WTC11 (cell line): ENCODE data around the gene ARHGAP26.

Experiments used
- AFF4 ChIP-seq: sonication (generic); formaldehyde crosslinking; IDR thresholded peaks from 2 replicates; pipeline ENCODE4 v1.8.1; 2023; ENCODE audit warnings: mild to moderate bottlenecking, missing genetic modification reagents, borderline replicate concordance
- ATF2 ChIP-seq: sonication (generic); formaldehyde crosslinking; IDR thresholded peaks from 2 replicates; pipeline ENCODE4 v1.8.1; 2022; ENCODE audit warnings: low read depth, missing genetic modification reagents, borderline replicate concordance
- ATF6 ChIP-seq: sonication (generic); formaldehyde crosslinking; IDR thresholded peaks from 2 replicates; pipeline ENCODE4 v1.8.1; 2023; ENCODE audit warnings: mild to moderate bottlenecking, missing genetic modification reagents
- CTCF ChIP-seq: fragments of 200-600 bp; IDR thresholded peaks from 2 replicates; pipeline ENCODE4 v1.8.0; 2022; ENCODE audit warnings: antibody characterized with exemption
- E2F1 ChIP-seq: sonication (generic); formaldehyde crosslinking; IDR thresholded peaks from 2 replicates; pipeline ENCODE4 v1.8.0; 2022; ENCODE audit warnings: mild to moderate bottlenecking, missing genetic modification reagents
- E2F4 ChIP-seq: sonication (generic); formaldehyde crosslinking; IDR thresholded peaks from 2 replicates; pipeline ENCODE4 v1.8.1; 2022; ENCODE audit warnings: low read depth, mild to moderate bottlenecking, moderate library complexity, missing genetic modification reagents, borderline replicate concordance
- MAX ChIP-seq: sonication (generic); formaldehyde crosslinking; IDR thresholded peaks from 2 replicates; pipeline ENCODE4 v1.8.0; 2022; ENCODE audit warnings: mild to moderate bottlenecking, missing genetic modification reagents
- PRRX2 ChIP-seq: fragments of 250-450 bp; sonication (Bioruptor Pico); IDR thresholded peaks from 2 replicates; pipeline ENCODE4 v1.8.0; 2021; ENCODE audit warnings: mild to moderate bottlenecking
- USF2 ChIP-seq: sonication (generic); formaldehyde crosslinking; IDR thresholded peaks from 2 replicates; pipeline ENCODE4 v1.8.1; 2023; ENCODE audit warnings: mild to moderate bottlenecking, missing genetic modification reagents, moderate library complexity
- ZSCAN18 ChIP-seq: fragments of 250-450 bp; sonication (Bioruptor Pico); IDR thresholded peaks from 2 replicates; pipeline ENCODE4 v2.1.2; 2022; ENCODE audit warnings: mild to moderate bottlenecking, moderate library complexity

- TF ChIP-seq CTCF = no peak
- no peak for TF ChIP-seq USF2 (CRISPR knock-in tag)
- no peak for TF ChIP-seq MAX
- TF ChIP-seq ATF2 (CRISPR knock-in tag) = no peak
- no peak for TF ChIP-seq E2F4 (CRISPR knock-in tag)
- TF ChIP-seq E2F1 = no peak
- no peak for TF ChIP-seq AFF4 (CRISPR knock-in tag)
- no peak for TF ChIP-seq PRRX2 (CRISPR knock-in tag)
- no peak for TF ChIP-seq ZSCAN18 (CRISPR knock-in tag)
- TF ChIP-seq ATF6 (CRISPR knock-in tag) = no peak
These were observed 107.9 kb downstream of the ARHGAP26 start for GRCh38 chr5:142878111-142878510.
